ENCODE data around the gene WWOX.

GRCh38 chr16:78290395-78290794 lies 190.9 kb downstream of the WWOX start:
- no peak for TF ChIP-seq ZNF274 (IDR thresholded peaks at IDR 0.05; ENCODE audit: borderline replicate concordance, extremely low read depth, low read length)
- no peak for TF ChIP-seq EZH2 (IDR thresholded peaks at IDR 0.05; ENCODE audit: low read depth, low read length, severe bottlenecking)
- TF ChIP-seq CTCF (IDR thresholded peaks at IDR 0.05; ENCODE audit: control extremely low read depth in 1 of 3, insufficient read depth in 1 of 3, low read depth in 1 of 3, low read length in 3 of 3) = no peak
- no peak for TF ChIP-seq E2F6 (IDR thresholded peaks at IDR 0.05)
- no peak for TF ChIP-seq JUN (IDR thresholded peaks at IDR 0.05; ENCODE audit: low read depth, low read length)
- TF ChIP-seq SUZ12 (IDR thresholded peaks at IDR 0.05; ENCODE audit: low read length) = no peak

Measured in H1 (cell line).